HG02798 (cell line): ENCODE results near the gene PRR5.
A peak's percentile ranks its signal among the peaks of the same experiment; 100 is the strongest.
"Not testable (repeated sequence)": the region's sequence is repeated elsewhere in the genome, so short reads cannot be mapped to it uniquely, and the experiment has no call there.

ENCODE experiments used
- ATAC-seq: cut with Tn5 transposase; IDR thresholded peaks from one replicate; pipeline ENCODE4 v1.9.1; 2021; ENCODE audit warnings: mild to moderate bottlenecking; ENCODE audit not compliant: unreplicated experiment, poor library complexity

The PRR5 gene

GRCh38 chr22:44701824-44702478 lies at the start of gene PRR5:
Gene PRR5, plus strand, starts transcription at chr22:44702204. Its CDS starts 271 bp downstream, at chr22:44702475.
- ATAC-seq = peak; percentile 66

- not testable (repeated sequence) for ATAC-seq
These were observed 49.1 kb upstream of the PRR5 start for GRCh38 chr22:44652866-44653265.

GRCh38 chr22:44658311-44658953 lies 43.6 kb upstream of the PRR5 start:
- ATAC-seq = no peak

GRCh38 chr22:44659140-44659539 lies 42.9 kb upstream of the PRR5 start:
- ATAC-seq = no peak

- ATAC-seq = no peak
These were observed 41.8 kb upstream of the PRR5 start for GRCh38 chr22:44660051-44660830.

- no peak for ATAC-seq
These were observed 40.9 kb upstream of the PRR5 start for GRCh38 chr22:44661070-44661469.

GRCh38 chr22:44661659-44662569 lies 40.1 kb upstream of the PRR5 start:
- no peak for ATAC-seq

- ATAC-seq = no peak
These were observed 38.6 kb upstream of the PRR5 start for GRCh38 chr22:44663256-44663999.

- ATAC-seq = no peak
These were observed 37.9 kb upstream of the PRR5 start for GRCh38 chr22:44664149-44664548.

GRCh38 chr22:44665115-44665514 lies 36.9 kb upstream of the PRR5 start:
- no peak for ATAC-seq

- ATAC-seq = no peak
These were observed 35.8 kb upstream of the PRR5 start for GRCh38 chr22:44666207-44666585.

- no peak for ATAC-seq
These were observed 34.7 kb upstream of the PRR5 start for GRCh38 chr22:44667276-44667675.

- no peak for ATAC-seq
These were observed 34.2 kb upstream of the PRR5 start for GRCh38 chr22:44667829-44668189.

- no peak for ATAC-seq
These were observed 33.7 kb upstream of the PRR5 start for GRCh38 chr22:44668190-44668885.

- no peak for ATAC-seq
These were observed 33.0 kb upstream of the PRR5 start for GRCh38 chr22:44668886-44669521.

- no peak for ATAC-seq
These were observed 32.4 kb upstream of the PRR5 start for GRCh38 chr22:44669561-44669976.

GRCh38 chr22:44670220-44670988 lies 31.6 kb upstream of the PRR5 start:
- no peak for ATAC-seq

GRCh38 chr22:44671742-44672141 lies 30.3 kb upstream of the PRR5 start:
- no peak for ATAC-seq
